RWPE2 (cell line): ENCODE measurements around the gene TCFL5.
A peak's percentile ranks its signal among the peaks of the same experiment; 100 is the strongest.

Experiments
- ATAC-seq: fragments of 200-7000 bp; cut with Tn5 transposase; 3 replicates; pipeline ENCODE4 v1.9.1; 2021; ENCODE audit warnings: low read depth
- DNase-seq: peaks from one replicate; pipeline ENCODE4 v3.0.0-alpha.2; 2020; ENCODE audit warnings: low spot score
- H3K27ac ChIP-seq: fragments of 450-650 bp; 2 replicates; pipeline ENCODE4 v1.5.1; 2017; ENCODE audit warnings: mild to moderate bottlenecking; ENCODE audit not compliant: poor library complexity, severe bottlenecking
- H3K27me3 ChIP-seq: fragments of 250-450 bp; sonication (Bioruptor Pico); 2 replicates; pipeline ENCODE4 v1.5.1; 2021; ENCODE audit warnings: mild to moderate bottlenecking, moderate library complexity; ENCODE audit not compliant: insufficient read depth, poor library complexity, severe bottlenecking
- H3K36me3 ChIP-seq: fragments of 250-450 bp; sonication (Bioruptor Pico); 2 replicates; pipeline ENCODE4 v1.5.1; 2020; ENCODE audit warnings: low read depth, mild to moderate bottlenecking, moderate library complexity
- H3K4me1 ChIP-seq: fragments of 250-450 bp; sonication (Bioruptor Pico); 2 replicates; pipeline ENCODE4 v1.5.1; 2021; ENCODE audit warnings: mild to moderate bottlenecking, moderate library complexity; ENCODE audit not compliant: insufficient read depth, poor library complexity, severe bottlenecking
- H3K4me3 ChIP-seq: fragments of 250-450 bp; sonication (Bioruptor Pico); 2 replicates; pipeline ENCODE4 v1.5.1; 2021; ENCODE audit warnings: mild to moderate bottlenecking, moderate library complexity; ENCODE audit not compliant: severe bottlenecking
- H3K9me3 ChIP-seq: fragments of 250-450 bp; sonication (Bioruptor Pico); 2 replicates; pipeline ENCODE4 v1.5.1; 2021; ENCODE audit warnings: mild to moderate bottlenecking, moderate library complexity; ENCODE audit not compliant: severe bottlenecking
- CTCF ChIP-seq: fragments of 450-650 bp; IDR thresholded peaks from one replicate; pipeline ENCODE4 v1.5.1; 2017; ENCODE audit warnings: mild to moderate bottlenecking, moderate library complexity; ENCODE audit not compliant: poor library complexity, severe bottlenecking

Gene TCFL5

DNA sequence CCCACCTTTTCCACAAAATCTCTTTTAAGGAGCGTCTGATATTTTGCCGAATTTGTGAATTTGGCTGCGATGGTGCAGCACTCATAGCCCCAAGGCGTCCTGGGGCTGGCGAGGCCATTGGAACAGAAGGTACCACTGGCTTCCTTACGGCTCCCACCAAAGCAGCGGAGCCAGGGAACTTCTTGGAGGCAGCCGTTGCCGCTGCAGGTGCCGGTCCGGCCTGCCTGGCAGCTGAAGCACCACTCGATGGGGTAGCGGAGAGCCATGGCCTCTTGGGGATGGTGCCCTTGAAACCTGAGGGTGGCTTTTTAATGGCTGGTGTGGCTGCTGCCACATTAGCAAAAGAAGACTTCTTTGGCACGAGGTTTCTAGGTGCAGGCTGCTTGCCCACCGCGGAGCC lies 34.9 kb upstream of the TCFL5 start:
- peak; percentile 73 for DNase-seq
- Histone ChIP-seq H3K9me3 (no peaks in the 10 kb centered on the region), H3K27ac (no peak overlapping the region), H3K27me3 (no peaks in the 10 kb centered on the region), H3K4me3 (no peak overlapping the region), H3K4me1 (peaks cover 15% of the 10 kb centered on the region), H3K36me3 (peaks cover 60% of the 10 kb centered on the region)
- TF ChIP-seq CTCF = no peak
- ATAC-seq = no peak

- peak; percentile 77 for DNase-seq
- H3K4me1 ChIP-seq = peaks cover 13% of the 10 kb centered on the region
- H3K36me3 ChIP-seq = peaks cover 66% of the 10 kb centered on the region
Observed at GRCh38 chr20:62895539-62895938, 33.9 kb upstream of the TCFL5 start.

DNA sequence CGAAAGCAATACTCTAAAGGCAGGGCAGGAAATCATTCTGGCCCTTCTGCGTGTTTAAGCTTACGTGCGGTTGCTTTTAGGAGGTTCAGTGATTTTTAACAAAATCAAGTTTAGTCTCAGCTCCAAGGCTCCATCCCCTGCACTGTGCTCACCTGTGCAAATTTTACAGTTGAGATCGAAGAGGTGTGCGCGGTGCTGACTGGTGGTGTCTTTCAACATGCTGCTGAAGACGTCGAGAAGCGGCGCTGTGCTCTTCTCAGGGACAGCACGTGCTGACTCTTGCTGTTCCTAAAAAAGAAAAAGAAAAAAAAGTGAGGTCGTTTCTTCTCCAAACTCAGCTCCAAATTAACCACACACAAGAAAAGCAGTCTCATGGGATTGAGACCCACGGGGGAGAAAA lies 32.6 kb upstream of the TCFL5 start:
- DNase-seq (peak; percentile 67), ATAC-seq (no peak)
- peaks cover 79% of the 10 kb centered on the region for H3K36me3 ChIP-seq
- no peaks in the 10 kb centered on the region for H3K9me3 ChIP-seq
- H3K27ac ChIP-seq = no peak overlapping the region
- peaks cover 2% of the 10 kb centered on the region for H3K4me1 ChIP-seq
- TF ChIP-seq CTCF = no peak
- H3K27me3 ChIP-seq = no peaks in the 10 kb centered on the region
- H3K4me3 ChIP-seq = no peak overlapping the region

More at GRCh38 chr20:62895539-62895938, 33.9 kb upstream of the TCFL5 start:
- Histone ChIP-seq H3K27me3 (no peaks in the 10 kb centered on the region), H3K4me3 (no peak overlapping the region), H3K9me3 (no peaks in the 10 kb centered on the region), H3K27ac (no peak overlapping the region)
- no peak for TF ChIP-seq CTCF
- no peak for ATAC-seq

DNA sequence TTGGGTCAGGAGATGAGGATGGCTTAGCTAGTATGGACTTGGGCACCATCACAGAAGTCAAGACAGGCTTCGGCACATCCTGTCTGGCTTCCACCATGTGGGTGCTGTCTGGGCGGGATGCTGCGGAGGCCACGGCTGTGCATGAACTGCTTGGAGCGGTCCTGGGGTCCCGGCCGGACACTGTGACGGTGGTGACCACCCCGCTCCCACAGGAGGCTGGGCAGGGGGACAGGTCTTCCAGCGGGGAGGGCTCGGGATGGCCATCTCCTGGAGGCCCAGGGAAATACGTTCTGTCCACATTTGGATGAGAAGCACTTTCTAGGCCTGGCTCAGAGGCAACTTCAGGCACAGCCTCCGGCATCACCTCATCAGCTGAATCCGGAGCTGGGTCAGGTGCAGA lies 32.1 kb upstream of the TCFL5 start:
- Histone ChIP-seq H3K4me3 (no peak overlapping the region), H3K4me1 (no peaks in the 10 kb centered on the region), H3K36me3 (peaks cover 84% of the 10 kb centered on the region), H3K9me3 (no peaks in the 10 kb centered on the region), H3K27me3 (no peaks in the 10 kb centered on the region), H3K27ac (no peak overlapping the region)
- peak; percentile 18 for TF ChIP-seq CTCF
- peak; percentile 87 for DNase-seq
- no peak for ATAC-seq

- Histone ChIP-seq H3K4me1 (peaks cover 5% of the 10 kb centered on the region), H3K9me3 (no peaks in the 10 kb centered on the region), H3K27me3 (no peaks in the 10 kb centered on the region), H3K27ac (no peak overlapping the region), H3K4me3 (no peak overlapping the region), H3K36me3 (peaks cover 95% of the 10 kb centered on the region)
- ATAC-seq (no peak), DNase-seq (peak; percentile 72)
- TF ChIP-seq CTCF = no peak
Observed at GRCh38 chr20:62892348-62893304, 31.0 kb upstream of the TCFL5 start.
